Trophoblast cell (in vitro differentiated cells and primary cell): Measurements from ENCODE around the gene RTN4RL2. TPM values are rescaled to one million over a fixed set of nuclear protein-coding genes. Genes with fewer than 3 reads are reported as not detected.

Experiments used
- DNase-seq, 2 donors: peaks; one replicate each; pipeline ENCODE4 v3.0.0-alpha.2; 2016
- H2AFZ ChIP-seq: 2 replicates; pipeline ENCODE4 v1.6.1; 2013; ENCODE audit warnings: low read length, moderate library complexity, mild to moderate bottlenecking; ENCODE audit not compliant: insufficient read depth, poor library complexity
- H2AK5ac ChIP-seq: 2 replicates; pipeline ENCODE4 v1.6.1; 2013; ENCODE audit warnings: mild to moderate bottlenecking, low read length
- H2BK120ac ChIP-seq: 2 replicates; pipeline ENCODE4 v1.6.1; 2013; ENCODE audit warnings: low read length, mild to moderate bottlenecking, moderate library complexity; ENCODE audit not compliant: insufficient read depth, poor library complexity
- H2BK12ac ChIP-seq: 2 replicates; pipeline ENCODE4 v1.6.1; 2013; ENCODE audit warnings: mild to moderate bottlenecking, low read length, moderate library complexity
- H2BK5ac ChIP-seq: 2 replicates; pipeline ENCODE4 v1.6.1; 2013; ENCODE audit warnings: low read length, low read depth, moderate library complexity, mild to moderate bottlenecking; ENCODE audit not compliant: poor library complexity
- H3K14ac ChIP-seq: 2 replicates; pipeline ENCODE4 v1.6.1; 2013; ENCODE audit warnings: mild to moderate bottlenecking, low read length
- H3K18ac ChIP-seq: 2 replicates; pipeline ENCODE4 v1.6.1; 2013; ENCODE audit warnings: mild to moderate bottlenecking, low read length
- H3K23ac ChIP-seq: 2 replicates; pipeline ENCODE4 v1.6.1; 2013; ENCODE audit warnings: low read length
- H3K27ac ChIP-seq: 2 replicates; pipeline ENCODE4 v1.5.1; 2013; ENCODE audit warnings: low read depth, mild to moderate bottlenecking, inconsistent platforms, low read length, moderate library complexity
- H3K27me3 ChIP-seq: 2 replicates; pipeline ENCODE4 v1.6.1; 2013; ENCODE audit warnings: inconsistent platforms, mild to moderate bottlenecking, low read length, moderate library complexity; ENCODE audit not compliant: insufficient read depth
- H3K36me3 ChIP-seq, 2 experiments: 1 replicate in 1 of 2; 2 replicates in 1 of 2; pipeline ENCODE4 v1.6.1; 2013; ENCODE audit warnings: low read length in 2 of 2, mild to moderate bottlenecking in 2 of 2, moderate library complexity in 1 of 2; ENCODE audit not compliant: insufficient read depth in 2 of 2, control insufficient read depth in 1 of 2
- H3K4ac ChIP-seq: 2 replicates; pipeline ENCODE4 v1.6.1; 2013; ENCODE audit warnings: low read depth, mild to moderate bottlenecking, low read length, moderate library complexity
- H3K4me1 ChIP-seq, 2 experiments: 1 replicate in 1 of 2; 2 replicates in 1 of 2; pipeline ENCODE4 v1.6.1; 2013; ENCODE audit warnings: low read length in 2 of 2, mild to moderate bottlenecking in 2 of 2, moderate library complexity in 1 of 2; ENCODE audit not compliant: insufficient read depth in 2 of 2, control insufficient read depth in 1 of 2
- H3K4me2 ChIP-seq: 2 replicates; pipeline ENCODE4 v1.6.1; 2013; ENCODE audit warnings: inconsistent platforms, mild to moderate bottlenecking, low read length, moderate library complexity
- H3K4me3 ChIP-seq: 2 replicates; pipeline ENCODE4 v1.5.1; 2013; ENCODE audit warnings: mild to moderate bottlenecking, low read depth, low read length, inconsistent platforms
- H3K79me1 ChIP-seq: one replicate; pipeline ENCODE4 v1.6.1; 2013; ENCODE audit warnings: low read length
- H3K79me2 ChIP-seq: 2 replicates; pipeline ENCODE4 v1.6.1; 2013; ENCODE audit warnings: low read length, mild to moderate bottlenecking; ENCODE audit not compliant: control insufficient read depth, insufficient read depth, poor library complexity
- H3K9ac ChIP-seq: 2 replicates; pipeline ENCODE4 v1.6.1; 2013; ENCODE audit warnings: mild to moderate bottlenecking, low read length
- H3K9me3 ChIP-seq: 2 replicates; pipeline ENCODE4 v1.6.1; 2013; ENCODE audit warnings: low read depth, mild to moderate bottlenecking, control low read depth, inconsistent platforms, low read length; ENCODE audit not compliant: insufficient read depth
- H4K12ac ChIP-seq: 2 replicates; pipeline ENCODE4 v1.6.1; 2013; ENCODE audit warnings: low read depth, mild to moderate bottlenecking, low read length, moderate library complexity
- H4K8ac ChIP-seq: 2 replicates; pipeline ENCODE4 v1.6.1; 2013; ENCODE audit warnings: low read depth, mild to moderate bottlenecking, low read length, moderate library complexity
- H4K91ac ChIP-seq: one replicate; pipeline ENCODE4 v1.6.1; 2013; ENCODE audit warnings: low read depth, mild to moderate bottlenecking, low read length, moderate library complexity
- WGBS: extraction: QIAGEN DNeasy Blood & Tissue Kit; methylation state at CpG from one replicate; pipeline ENCODE4 v1.1.7; 2013; ENCODE audit warnings: missing lambda C conversion rate; ENCODE audit not compliant: insufficient read length, insufficient coverage; ENCODE audit errors: extremely low coverage; 5-methylcytosine and 5-hydroxymethylcytosine counted together
- polyA plus RNA-seq: library from polyadenylated mRNA; stranded (reverse); fragments of 200-250 nt; gene quantifications from 2 replicates; pipeline ENCODE4 v1.2.3, GENCODE V29; 2013

RTN4RL2 gene
- polyA plus RNA-seq, result 0.12 and 0.16 TPM in 2 replicates

DNA sequence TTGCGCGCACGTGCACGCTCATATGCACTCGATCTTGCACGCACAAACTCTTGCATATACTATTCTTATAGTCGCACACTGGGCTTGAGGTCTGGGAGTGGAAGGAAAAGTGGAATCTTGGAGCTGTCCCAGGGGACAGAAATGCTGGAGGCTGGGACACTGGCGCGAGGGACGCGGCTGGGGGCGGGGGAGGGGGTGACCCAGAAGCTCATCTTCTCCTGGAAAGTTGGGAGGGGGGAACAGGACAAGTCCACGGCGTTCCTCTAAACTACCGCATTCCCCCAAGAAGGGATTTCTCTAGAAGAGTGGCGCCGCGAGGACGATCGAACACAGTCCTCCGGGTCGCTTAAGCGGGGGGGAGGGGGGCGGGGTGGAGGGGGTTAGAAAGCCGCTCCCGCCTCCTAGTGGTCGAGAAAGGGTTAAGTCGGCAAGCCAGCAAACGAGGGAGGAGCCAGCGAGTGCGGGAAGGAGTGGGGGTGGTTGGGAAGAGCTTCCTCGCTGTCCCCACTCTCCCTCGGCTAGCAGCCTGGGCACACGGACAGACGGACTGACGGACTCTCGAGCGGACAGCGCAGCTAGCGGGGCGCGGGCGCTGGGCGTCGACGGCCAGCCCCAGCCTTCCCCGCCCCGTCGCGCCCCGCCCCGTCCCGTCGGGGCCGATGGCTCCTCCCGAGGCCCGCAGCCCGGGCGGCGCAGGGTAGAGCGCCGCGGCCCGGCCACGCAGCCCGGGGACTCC is at the start of gene RTN4RL2:
TSS of gene RTN4RL2 (plus strand) at position 507 of the 736 bp plus-strand sequence. CDS start 338 bp downstream, outside the sequence.
- Histone ChIP-seq H3K36me3 (no peaks in the 10 kb centered on the region), H3K27ac (no peak within 1 kb of the TSS), H3K4me1 (peaks cover 5 to 7% of the 10 kb centered on the region in 2 experiments), H4K12ac (no peak within 1 kb of the TSS), H2BK5ac (no peak within 1 kb of the TSS), H4K8ac (no peak within 1 kb of the TSS), H4K91ac (no peak within 1 kb of the TSS), H3K9me3 (peaks cover 6% of the 10 kb centered on the region), H3K4me2 (peak within 1 kb of the TSS; percentile 68), H3K4ac (no peak within 1 kb of the TSS), H3K79me2 (no peaks in the 10 kb centered on the region), H3K14ac (no peak within 1 kb of the TSS), H2AFZ (peak within 1 kb of the TSS; percentile 32), H3K79me1 (no peaks in the 10 kb centered on the region), H3K9ac (no peak within 1 kb of the TSS), H2BK120ac (no peak within 1 kb of the TSS), H3K23ac (no peak within 1 kb of the TSS), H3K27me3 (peaks cover 48% of the 10 kb centered on the region), H2AK5ac (no peak within 1 kb of the TSS), H2BK12ac (no peak within 1 kb of the TSS), H3K4me3 (peak within 1 kb of the TSS; percentile 69), H3K18ac (no peak within 1 kb of the TSS)
- peak in 1 of 2 donors; percentile 50 for DNase-seq
- no CpG with 5 or more reads among the region's 66 CpGs for WGBS

DNA sequence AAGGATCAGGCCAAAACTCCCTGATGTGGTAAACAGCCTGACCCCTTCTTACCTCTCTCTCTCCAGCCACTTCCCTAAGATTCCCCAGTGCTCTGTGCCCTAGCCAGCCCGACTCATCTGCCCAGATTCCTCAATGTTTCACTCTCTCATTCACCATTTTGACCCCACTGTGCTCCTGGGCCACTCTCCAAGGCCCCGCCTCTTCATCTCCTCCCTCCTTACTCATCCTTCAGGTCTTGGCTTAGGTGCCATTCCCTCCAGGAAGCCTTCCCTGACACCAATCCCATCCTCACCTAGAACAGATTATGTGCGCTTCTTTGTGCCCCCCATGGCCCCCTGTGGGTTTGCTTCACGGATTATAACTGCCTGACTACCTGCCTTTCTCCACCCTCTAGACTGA is 46.6 kb upstream of the RTN4RL2 start:
- no peak overlapping the region for H4K12ac ChIP-seq
- H3K14ac ChIP-seq, result no peak overlapping the region
- no peak overlapping the region for H3K27ac ChIP-seq
- no peak overlapping the region for H2BK12ac ChIP-seq
- H4K8ac ChIP-seq, result no peak overlapping the region
- no peak overlapping the region for H3K4me2 ChIP-seq
- H3K4ac ChIP-seq, result no peak overlapping the region
- no CpG with 5 or more reads among the region's 4 CpGs for WGBS
- no peak overlapping the region for H4K91ac ChIP-seq
- no peak overlapping the region for H3K9ac ChIP-seq
- H2AK5ac ChIP-seq, result no peak overlapping the region
- no peaks in the 10 kb centered on the region for H3K79me1 ChIP-seq
- no peaks in the 10 kb centered on the region for H3K27me3 ChIP-seq
- no peak overlapping the region for H3K23ac ChIP-seq
- H2BK5ac ChIP-seq, result no peak overlapping the region
- no peak overlapping the region for H2BK120ac ChIP-seq
- no peaks in the 10 kb centered on the region for H3K9me3 ChIP-seq
- no peak overlapping the region for H2AFZ ChIP-seq
- DNase-seq, result no peak
- H3K79me2 ChIP-seq, result no peaks in the 10 kb centered on the region
- peaks cover 2 to 3% of the 10 kb centered on the region in 2 experiments for H3K36me3 ChIP-seq
- no peaks in the 10 kb centered on the region for H3K4me1 ChIP-seq
- H3K18ac ChIP-seq, result no peak overlapping the region
- no peak overlapping the region for H3K4me3 ChIP-seq

DNA sequence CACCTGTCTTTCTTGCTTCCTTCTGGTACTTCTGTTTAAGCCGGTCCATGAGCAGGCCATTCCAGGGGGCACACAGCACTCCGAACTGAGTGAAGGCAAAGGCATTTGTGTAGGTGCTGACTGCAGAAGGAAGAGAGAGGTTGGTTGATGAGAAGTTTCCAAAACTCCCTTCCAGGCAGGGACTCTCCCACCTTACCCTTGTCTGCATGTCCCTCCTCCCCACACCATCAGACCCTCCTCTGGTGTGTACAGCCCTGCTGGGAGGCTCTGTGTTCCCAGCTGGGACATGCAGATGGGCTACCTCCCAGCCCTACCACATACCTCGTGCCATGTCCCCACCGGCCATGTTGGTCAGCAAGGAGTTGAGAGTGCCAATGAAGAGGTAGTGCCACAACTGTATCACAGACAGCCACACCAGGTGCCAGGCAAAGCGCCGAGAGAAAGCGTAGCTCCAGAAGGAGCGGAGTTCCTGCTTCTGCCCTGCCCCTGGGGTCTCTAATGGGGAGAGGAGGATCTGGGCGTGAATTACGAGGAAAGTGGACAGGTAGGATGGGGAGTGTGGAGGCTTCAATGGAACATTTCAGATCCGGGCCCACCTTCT is 45.6 kb upstream of the RTN4RL2 start:
- no peak overlapping the region for H2BK120ac ChIP-seq
- WGBS, result no CpG with 5 or more reads among the region's 11 CpGs
- no peak overlapping the region for H2BK12ac ChIP-seq
- H4K91ac ChIP-seq, result no peak overlapping the region
- DNase-seq, result no peak
- H3K4me3 ChIP-seq, result no peak overlapping the region
- no peaks in the 10 kb centered on the region for H3K79me1 ChIP-seq
- no peak overlapping the region for H2BK5ac ChIP-seq
- H3K23ac ChIP-seq, result no peak overlapping the region
- no peak overlapping the region for H3K9ac ChIP-seq
- H3K4me1 ChIP-seq, result no peaks in the 10 kb centered on the region
- no peak overlapping the region for H3K18ac ChIP-seq
- no peak overlapping the region for H3K4me2 ChIP-seq
- peaks cover 0 to 3% of the 10 kb centered on the region in 2 experiments for H3K36me3 ChIP-seq
- no peak overlapping the region for H3K14ac ChIP-seq
- no peaks in the 10 kb centered on the region for H3K9me3 ChIP-seq
- no peaks in the 10 kb centered on the region for H3K79me2 ChIP-seq
- H3K27ac ChIP-seq, result no peak overlapping the region
- no peak overlapping the region for H3K4ac ChIP-seq
- H2AFZ ChIP-seq, result no peak overlapping the region
- H3K27me3 ChIP-seq, result no peaks in the 10 kb centered on the region
- no peak overlapping the region for H2AK5ac ChIP-seq
- H4K12ac ChIP-seq, result no peak overlapping the region
- no peak overlapping the region for H4K8ac ChIP-seq

DNA sequence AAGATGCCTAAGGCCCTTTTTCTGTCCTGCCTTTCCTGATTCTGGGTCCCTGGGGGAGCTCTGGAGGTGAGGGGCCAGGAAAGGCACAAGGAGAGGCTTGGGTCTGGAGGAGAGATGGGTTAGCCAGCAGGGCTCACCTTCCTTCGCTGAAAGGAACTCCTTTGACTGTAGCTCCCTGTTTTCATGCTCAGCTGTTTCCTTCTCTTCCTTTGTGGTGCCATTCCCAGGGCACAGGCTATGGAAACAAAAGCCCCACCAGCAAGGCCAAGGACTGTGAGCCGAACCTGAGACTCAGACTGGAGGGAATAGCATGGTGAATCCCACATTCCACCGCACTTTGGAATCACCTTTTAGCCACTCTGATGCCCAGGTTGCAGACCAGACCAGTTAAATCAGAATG is 43.9 kb upstream of the RTN4RL2 start:
- no peak overlapping the region for H3K27ac ChIP-seq
- no peak overlapping the region for H2BK120ac ChIP-seq
- DNase-seq, result no peak
- H3K18ac ChIP-seq, result no peak overlapping the region
- no peak overlapping the region for H4K12ac ChIP-seq
- no peak overlapping the region for H4K8ac ChIP-seq
- no peak overlapping the region for H2BK5ac ChIP-seq
- H2AFZ ChIP-seq, result no peak overlapping the region
- H3K4me3 ChIP-seq, result no peak overlapping the region
- no peak overlapping the region for H2AK5ac ChIP-seq
- H4K91ac ChIP-seq, result no peak overlapping the region
- no peak overlapping the region for H3K4me2 ChIP-seq
- H3K27me3 ChIP-seq, result no peaks in the 10 kb centered on the region
- peaks cover 0 to 3% of the 10 kb centered on the region in 2 experiments for H3K36me3 ChIP-seq
- WGBS, result no CpG with 5 or more reads among the region's 3 CpGs
- H3K4ac ChIP-seq, result no peak overlapping the region
- no peak overlapping the region for H3K14ac ChIP-seq
- no peaks in the 10 kb centered on the region for H3K9me3 ChIP-seq
- no peak overlapping the region for H3K9ac ChIP-seq
- H3K79me1 ChIP-seq, result no peaks in the 10 kb centered on the region
- no peaks in the 10 kb centered on the region for H3K4me1 ChIP-seq
- H3K23ac ChIP-seq, result no peak overlapping the region
- H2BK12ac ChIP-seq, result no peak overlapping the region
- H3K79me2 ChIP-seq, result no peaks in the 10 kb centered on the region
